WTC11 (cell line): Measurements from ENCODE around the gene SBSN. TPM values are rescaled to one million over a fixed set of nuclear protein-coding genes. Genes with fewer than 3 reads are reported as not detected.

Experiments used
- ATF3 ChIP-seq: sonication (generic); formaldehyde crosslinking; conservative IDR thresholded peaks from 2 replicates; pipeline ENCODE4 v1.8.1; 2022; ENCODE audit warnings: mild to moderate bottlenecking, missing genetic modification reagents
- CREM ChIP-seq: sonication (generic); formaldehyde crosslinking; IDR thresholded peaks from 2 replicates; pipeline ENCODE4 v1.8.1; 2022; ENCODE audit warnings: mild to moderate bottlenecking, missing genetic modification reagents, moderate library complexity
- CTCF ChIP-seq: fragments of 200-600 bp; IDR thresholded peaks from 2 replicates; pipeline ENCODE4 v1.8.0; 2022; ENCODE audit warnings: antibody characterized with exemption
- E2F4 ChIP-seq: sonication (generic); formaldehyde crosslinking; IDR thresholded peaks from 2 replicates; pipeline ENCODE4 v1.8.1; 2022; ENCODE audit warnings: low read depth, mild to moderate bottlenecking, moderate library complexity, missing genetic modification reagents, borderline replicate concordance
- E2F5 ChIP-seq: sonication (generic); formaldehyde crosslinking; IDR thresholded peaks from 2 replicates; pipeline ENCODE4 v1.8.1; 2022; ENCODE audit warnings: mild to moderate bottlenecking, moderate library complexity, missing genetic modification reagents
- EMX1 ChIP-seq: fragments of 250-450 bp; sonication (Bioruptor Pico); IDR thresholded peaks from 2 replicates; pipeline ENCODE4 v1.8.0; 2021; ENCODE audit warnings: mild to moderate bottlenecking
- FOXJ3 ChIP-seq: sonication (generic); formaldehyde crosslinking; IDR thresholded peaks from 2 replicates; pipeline ENCODE4 v1.9.0; 2021; ENCODE audit warnings: missing genetic modification reagents, mild to moderate bottlenecking, borderline replicate concordance
- HMGA2 ChIP-seq: fragments of 250-450 bp; sonication (Bioruptor Pico); IDR thresholded peaks from 2 replicates; pipeline ENCODE4 v1.4.0; 2021; ENCODE audit warnings: mild to moderate bottlenecking, moderate library complexity
- JAZF1 ChIP-seq: fragments of 250-450 bp; sonication (Bioruptor Pico); IDR thresholded peaks from 2 replicates; pipeline ENCODE4 v1.9.0; 2021; ENCODE audit warnings: moderate library complexity, mild to moderate bottlenecking, inconsistent platforms
- KAT7 ChIP-seq: sonication (generic); formaldehyde crosslinking; IDR thresholded peaks from 2 replicates; pipeline ENCODE4 v1.8.1; 2023; ENCODE audit warnings: missing genetic modification reagents, mild to moderate bottlenecking, borderline replicate concordance
- MXD4 ChIP-seq: fragments of 250-450 bp; sonication (Bioruptor Pico); IDR thresholded peaks from 2 replicates; pipeline ENCODE4 v1.8.0; 2021; ENCODE audit warnings: mild to moderate bottlenecking, moderate library complexity, borderline replicate concordance
- PREB ChIP-seq: sonication (generic); formaldehyde crosslinking; IDR thresholded peaks from 2 replicates; pipeline ENCODE4 v1.8.1; 2022; ENCODE audit warnings: mild to moderate bottlenecking, missing genetic modification reagents, moderate library complexity, borderline replicate concordance
- PRRX2 ChIP-seq: fragments of 250-450 bp; sonication (Bioruptor Pico); IDR thresholded peaks from 2 replicates; pipeline ENCODE4 v1.8.0; 2021; ENCODE audit warnings: mild to moderate bottlenecking
- RORB ChIP-seq: fragments of 250-450 bp; sonication (Bioruptor Pico); IDR thresholded peaks from 2 replicates; pipeline ENCODE4 v1.9.0; 2021; ENCODE audit warnings: mild to moderate bottlenecking
- SMAD3 ChIP-seq: sonication (generic); formaldehyde crosslinking; IDR thresholded peaks from 2 replicates; pipeline ENCODE4 v1.8.0; 2022; ENCODE audit warnings: missing genetic modification reagents, mild to moderate bottlenecking, borderline replicate concordance
- SP1 ChIP-seq: sonication (generic); formaldehyde crosslinking; conservative IDR thresholded peaks from 2 replicates; pipeline ENCODE4 v1.8.1; 2022; ENCODE audit warnings: missing genetic modification reagents
- TCF7 ChIP-seq: sonication (generic); formaldehyde crosslinking; IDR thresholded peaks from 2 replicates; pipeline ENCODE4 v1.8.0; 2022; ENCODE audit warnings: mild to moderate bottlenecking, low read depth, missing genetic modification reagents, moderate library complexity
- TP53 ChIP-seq: sonication (generic); formaldehyde crosslinking; IDR thresholded peaks from 2 replicates; pipeline ENCODE4 v1.8.1; 2023; ENCODE audit warnings: mild to moderate bottlenecking, missing genetic modification reagents
- ZBTB43 ChIP-seq: sonication (generic); formaldehyde crosslinking; IDR thresholded peaks from 2 replicates; pipeline ENCODE4 v1.8.1; 2023; ENCODE audit warnings: mild to moderate bottlenecking, missing genetic modification reagents
- ZNF281 ChIP-seq: sonication (generic); formaldehyde crosslinking; IDR thresholded peaks from 2 replicates; pipeline ENCODE4 v1.8.0; 2023; ENCODE audit warnings: mild to moderate bottlenecking, missing genetic modification reagents
- total RNA-seq: library from RNA; stranded (reverse); gene quantifications from 3 replicates; pipeline ENCODE4 v1.2.3, GENCODE V29; 2021
- TF ChIP-seq, protein P1 (sequence below): sonication (generic); formaldehyde crosslinking; IDR thresholded peaks from 2 replicates; pipeline ENCODE4 v1.8.1; 2022; ENCODE audit warnings: missing genetic modification reagents, borderline replicate concordance
- TF ChIP-seq, protein P2 (sequence below): fragments of 250-450 bp; sonication (Bioruptor Pico); IDR thresholded peaks from 2 replicates; pipeline ENCODE4 v1.9.0; 2021; ENCODE audit warnings: mild to moderate bottlenecking, borderline replicate concordance

Gene SBSN
- total RNA-seq, 1 experiment from 2014 or later, result 0.15 TPM

- no peak for TF ChIP-seq SMAD3 (CRISPR knock-in tag)
- TF ChIP-seq TP53, result peak; percentile 40; the same call in 1 of the 2 replicates
- TF ChIP-seq CTCF, result peak; percentile 98
- TF ChIP-seq PREB, result no peak
- TF ChIP-seq EMX1 (CRISPR knock-in tag), result 0 out of 2 replicates have a peak, but pooled peaks have one; percentile 57
- TF ChIP-seq, protein P1, sequence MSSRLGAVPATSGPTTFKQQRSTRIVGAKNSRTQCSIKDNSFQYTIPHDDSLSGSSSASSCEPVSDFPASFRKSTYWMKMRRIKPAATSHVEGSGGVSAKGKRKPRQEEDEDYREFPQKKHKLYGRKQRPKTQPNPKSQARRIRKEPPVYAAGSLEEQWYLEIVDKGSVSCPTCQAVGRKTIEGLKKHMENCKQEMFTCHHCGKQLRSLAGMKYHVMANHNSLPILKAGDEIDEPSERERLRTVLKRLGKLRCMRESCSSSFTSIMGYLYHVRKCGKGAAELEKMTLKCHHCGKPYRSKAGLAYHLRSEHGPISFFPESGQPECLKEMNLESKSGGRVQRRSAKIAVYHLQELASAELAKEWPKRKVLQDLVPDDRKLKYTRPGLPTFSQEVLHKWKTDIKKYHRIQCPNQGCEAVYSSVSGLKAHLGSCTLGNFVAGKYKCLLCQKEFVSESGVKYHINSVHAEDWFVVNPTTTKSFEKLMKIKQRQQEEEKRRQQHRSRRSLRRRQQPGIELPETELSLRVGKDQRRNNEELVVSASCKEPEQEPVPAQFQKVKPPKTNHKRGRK, result no peak
- no peak for TF ChIP-seq CREM (CRISPR knock-in tag)
- no peak for TF ChIP-seq JAZF1 (CRISPR knock-in tag)
- TF ChIP-seq ZNF281 (CRISPR knock-in tag), result no peak
- TF ChIP-seq ZBTB43, result peak; percentile 49; the same call in 1 of the 2 replicates
- no peak for TF ChIP-seq E2F4 (CRISPR knock-in tag)
- TF ChIP-seq, protein P2, sequence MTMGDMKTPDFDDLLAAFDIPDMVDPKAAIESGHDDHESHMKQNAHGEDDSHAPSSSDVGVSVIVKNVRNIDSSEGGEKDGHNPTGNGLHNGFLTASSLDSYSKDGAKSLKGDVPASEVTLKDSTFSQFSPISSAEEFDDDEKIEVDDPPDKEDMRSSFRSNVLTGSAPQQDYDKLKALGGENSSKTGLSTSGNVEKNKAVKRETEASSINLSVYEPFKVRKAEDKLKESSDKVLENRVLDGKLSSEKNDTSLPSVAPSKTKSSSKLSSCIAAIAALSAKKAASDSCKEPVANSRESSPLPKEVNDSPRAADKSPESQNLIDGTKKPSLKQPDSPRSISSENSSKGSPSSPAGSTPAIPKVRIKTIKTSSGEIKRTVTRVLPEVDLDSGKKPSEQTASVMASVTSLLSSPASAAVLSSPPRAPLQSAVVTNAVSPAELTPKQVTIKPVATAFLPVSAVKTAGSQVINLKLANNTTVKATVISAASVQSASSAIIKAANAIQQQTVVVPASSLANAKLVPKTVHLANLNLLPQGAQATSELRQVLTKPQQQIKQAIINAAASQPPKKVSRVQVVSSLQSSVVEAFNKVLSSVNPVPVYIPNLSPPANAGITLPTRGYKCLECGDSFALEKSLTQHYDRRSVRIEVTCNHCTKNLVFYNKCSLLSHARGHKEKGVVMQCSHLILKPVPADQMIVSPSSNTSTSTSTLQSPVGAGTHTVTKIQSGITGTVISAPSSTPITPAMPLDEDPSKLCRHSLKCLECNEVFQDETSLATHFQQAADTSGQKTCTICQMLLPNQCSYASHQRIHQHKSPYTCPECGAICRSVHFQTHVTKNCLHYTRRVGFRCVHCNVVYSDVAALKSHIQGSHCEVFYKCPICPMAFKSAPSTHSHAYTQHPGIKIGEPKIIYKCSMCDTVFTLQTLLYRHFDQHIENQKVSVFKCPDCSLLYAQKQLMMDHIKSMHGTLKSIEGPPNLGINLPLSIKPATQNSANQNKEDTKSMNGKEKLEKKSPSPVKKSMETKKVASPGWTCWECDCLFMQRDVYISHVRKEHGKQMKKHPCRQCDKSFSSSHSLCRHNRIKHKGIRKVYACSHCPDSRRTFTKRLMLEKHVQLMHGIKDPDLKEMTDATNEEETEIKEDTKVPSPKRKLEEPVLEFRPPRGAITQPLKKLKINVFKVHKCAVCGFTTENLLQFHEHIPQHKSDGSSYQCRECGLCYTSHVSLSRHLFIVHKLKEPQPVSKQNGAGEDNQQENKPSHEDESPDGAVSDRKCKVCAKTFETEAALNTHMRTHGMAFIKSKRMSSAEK, result no peak; the same call in 1 of the 2 replicates
- no peak for TF ChIP-seq MXD4 (CRISPR knock-in tag)
- no peak for TF ChIP-seq HMGA2 (CRISPR knock-in tag)
- TF ChIP-seq E2F5, result no peak; the same call in 1 of the 2 replicates
- TF ChIP-seq ATF3 (CRISPR knock-in tag), result no peak
- TF ChIP-seq PRRX2 (CRISPR knock-in tag), result 0 out of 2 replicates have a peak, but pooled peaks have one; percentile 34
- no peak; the same call in 1 of the 2 replicates for TF ChIP-seq SP1 (CRISPR knock-in tag)
- TF ChIP-seq FOXJ3 (CRISPR knock-in tag), result no peak
- TF ChIP-seq KAT7 (CRISPR knock-in tag), result no peak
- TF ChIP-seq TCF7, result no peak
- no peak for TF ChIP-seq RORB (CRISPR knock-in tag)
Measured at GRCh38 chr19:35509861-35510625, 18.1 kb downstream of the SBSN start (continued).
